CD4-positive, alpha-beta T cell (primary cell): ENCODE measurements around the gene PKDCC. TPM values are rescaled to one million over a fixed set of nuclear protein-coding genes. Genes with fewer than 3 reads are reported as not detected.
A peak's percentile ranks its signal among the peaks of the same experiment; 100 is the strongest.

Experiments
- ATAC-seq: fragments of 200-7000 bp; cut with Tn5 transposase; one replicate; pipeline ENCODE4 v1.10.0; 2022; ENCODE audit warnings: mild to moderate bottlenecking; ENCODE audit not compliant: poor library complexity
- CTCF ChIA-PET: fragments of 350-600 bp; sonication (Branson Sonifier 250); formaldehyde crosslinking; loops from one replicate; lab custom pipeline; 2021; ENCODE audit warnings: antibody characterized with exemption, inconsistent platforms; lab: Charles Lee
- POLR2A ChIA-PET: fragments of 350-600 bp; sonication (Branson Sonifier 250); formaldehyde crosslinking; loops from one replicate; lab custom pipeline; 2021; ENCODE audit warnings: antibody characterized with exemption, inconsistent platforms; lab: Charles Lee
- DNase-seq, 14 experiments: peaks; one replicate each; pipeline ENCODE4 v3.0.0-alpha.2; 2013 to 2020; ENCODE audit warnings: mixed read lengths in 2 of 14
- H3K27ac ChIP-seq, 2 donors: one replicate each; pipeline versions ENCODE4 v1.5.1 to v1.7.0; 2013; ENCODE audit warnings: low read length in 2 of 2, low read depth in 1 of 2, mild to moderate bottlenecking in 1 of 2
- H3K27me3 ChIP-seq, 2 experiments: 1 replicate in 1 of 2; 2 replicates in 1 of 2; pipeline versions ENCODE4 v1.6.1 to v1.7.0; 2013; ENCODE audit warnings: low read length in 2 of 2, control low read depth in 1 of 2, mild to moderate bottlenecking in 1 of 2, moderate library complexity in 1 of 2; ENCODE audit not compliant: insufficient read depth in 2 of 2, control insufficient read depth in 1 of 2
- H3K36me3 ChIP-seq: one replicate; pipeline ENCODE4 v1.6.1; 2013; ENCODE audit warnings: low read length, control low read depth; ENCODE audit not compliant: insufficient read depth
- H3K4me1 ChIP-seq: one replicate; pipeline ENCODE4 v1.6.1; 2013; ENCODE audit warnings: low read length, control low read depth; ENCODE audit not compliant: insufficient read depth
- H3K4me3 ChIP-seq: one replicate; pipeline ENCODE4 v1.5.1; 2013; ENCODE audit warnings: mild to moderate bottlenecking, low read length, moderate library complexity
- H3K9me3 ChIP-seq, 2 experiments: 1 replicate in 1 of 2; 2 replicates in 1 of 2; pipeline versions ENCODE4 v1.6.1 to v1.7.0; 2013; ENCODE audit warnings: low read length in 2 of 2, mild to moderate bottlenecking in 2 of 2, control low read depth in 1 of 2, moderate library complexity in 1 of 2; ENCODE audit not compliant: control insufficient read depth in 1 of 2, insufficient read depth in 1 of 2
- H3K27ac Mint-ChIP-seq: one replicate; pipeline ENCODE4 v1.8.0; 2020; ENCODE audit warnings: mixed read lengths
- H3K27me3 Mint-ChIP-seq: one replicate; pipeline ENCODE4 v1.8.0; 2021; ENCODE audit warnings: mixed read lengths
- H3K36me3 Mint-ChIP-seq: one replicate; pipeline ENCODE4 v1.8.0; 2021; ENCODE audit warnings: low read depth, mixed read lengths
- H3K4me1 Mint-ChIP-seq: one replicate; pipeline ENCODE4 v1.8.0; 2021; ENCODE audit warnings: low read depth, mixed read lengths
- H3K4me3 Mint-ChIP-seq: one replicate; pipeline ENCODE4 v1.8.0; 2020; ENCODE audit warnings: mild to moderate bottlenecking, mixed read lengths
- H3K9me3 Mint-ChIP-seq: one replicate; pipeline ENCODE4 v1.8.0; 2020; ENCODE audit warnings: mixed read lengths
- CTCF ChIP-seq: fragments of 200-600 bp; IDR thresholded peaks from one replicate; pipeline ENCODE4 v1.8.0; 2022; ENCODE audit warnings: antibody characterized with exemption, mild to moderate bottlenecking
- intact Hi-C, 2 experiments: fragments of 100-400 bp; cut with DNase I in 1 of 2; cut with micrococcal nuclease in 1 of 2; formaldehyde crosslinking; loops; one replicate each; pipeline versions ENCODE4 v1.15.1 to v1.9.0; 2023 to 2025; cut with DNase I, micrococcal nuclease
- total RNA-seq, 174 experiments: library from RNA in 2 of 174; stranded (reverse) in 2 of 174; gene quantifications; one replicate each; pipeline ENCODE4 v1.2.3 and lab custom pipeline; 2021 to 2026

PKDCC gene
- total RNA-seq, 2 experiments from 2014 or later = not detected

DNA sequence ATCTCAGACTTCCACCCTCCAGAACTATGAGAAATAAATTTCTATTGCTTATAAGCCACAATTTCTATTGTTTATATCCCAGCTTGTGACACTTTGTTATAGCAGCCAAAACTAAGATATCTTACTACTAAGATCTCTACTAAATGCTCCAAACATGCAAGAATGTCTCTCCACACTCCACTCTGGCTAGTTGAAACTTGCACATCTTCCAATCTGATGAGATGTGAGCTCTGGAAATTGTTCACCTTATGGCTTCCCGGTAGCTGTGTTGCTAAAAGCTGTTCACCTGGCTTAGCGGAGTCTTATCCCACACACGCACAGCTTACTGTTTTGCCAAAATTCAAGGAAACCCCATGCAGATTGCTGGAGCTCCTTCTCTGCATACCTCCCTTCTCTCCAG is 43.9 kb downstream of the PKDCC start:
- no peaks in the 10 kb centered on the region for H3K36me3 ChIP-seq
- intact Hi-C loops = no loop called here
- H3K4me1 ChIP-seq = peaks cover 9% of the 10 kb centered on the region
- ATAC-seq = no peak
- no peak for DNase-seq
- no peak overlapping the region for H3K27ac ChIP-seq
- H3K9me3 ChIP-seq = no peaks in the 10 kb centered on the region
- Mint-ChIP-seq H3K27ac (no peak overlapping the region), H3K9me3 (no peaks in the 10 kb centered on the region), H3K27me3 (no peaks in the 10 kb centered on the region), H3K4me1 (peaks cover 8% of the 10 kb centered on the region), H3K4me3 (no peak overlapping the region), H3K36me3 (no peaks in the 10 kb centered on the region)
- H3K27me3 ChIP-seq = no peaks in the 10 kb centered on the region
- H3K4me3 ChIP-seq = no peak overlapping the region
- no peak for TF ChIP-seq CTCF
- POLR2A ChIA-PET = no interaction called here
- CTCF ChIA-PET = interaction anchor here (1.1 kb wide), 1 partner anchor 148 kb away, joined by 3 read pairs; no protein-coding TSS in a partner anchor

DNA sequence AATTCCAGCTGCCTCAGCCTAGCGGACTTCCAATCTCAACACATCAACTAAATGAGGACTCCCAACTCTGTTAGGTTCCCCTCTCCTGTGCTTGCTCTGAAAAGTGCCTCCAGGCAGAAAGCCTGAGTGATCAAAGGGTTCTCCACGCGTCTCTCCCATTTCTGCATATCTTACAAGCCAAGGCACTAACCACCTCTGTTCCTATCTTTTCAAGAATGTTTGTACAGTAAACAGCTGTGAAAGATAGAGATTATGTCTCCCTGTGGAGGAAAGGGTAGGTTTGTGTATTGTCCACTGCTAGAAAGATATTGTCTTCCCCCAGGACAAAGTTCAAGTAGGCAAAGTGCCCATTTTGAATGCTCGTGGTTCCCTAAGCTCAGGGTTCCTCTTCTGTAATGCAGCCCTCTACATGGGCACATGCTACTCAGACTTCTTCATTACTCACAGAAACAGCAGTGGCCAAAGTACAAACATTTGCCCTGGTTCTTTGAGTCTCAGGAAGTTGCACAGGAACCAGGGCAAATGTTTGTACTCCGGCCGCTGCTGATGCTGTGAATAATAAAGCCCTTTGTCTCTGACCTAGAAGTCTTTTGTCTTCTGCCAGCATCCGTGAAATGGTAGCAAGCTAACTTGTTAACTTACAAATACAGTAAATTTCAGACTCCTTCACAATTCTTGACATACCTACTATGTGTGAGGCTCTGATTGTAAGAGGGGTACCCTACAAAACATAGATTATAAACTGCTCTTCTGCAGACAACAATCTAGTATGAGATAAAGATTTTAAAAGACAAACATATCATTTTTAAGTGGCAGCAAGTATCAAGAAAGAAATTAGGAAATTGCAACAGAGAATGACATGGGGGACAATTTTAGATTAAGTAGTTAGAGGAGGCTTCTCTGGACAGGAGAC is 44.5 kb downstream of the PKDCC start:
- Histone ChIP-seq H3K27ac (no peak overlapping the region), H3K9me3 (no peaks in the 10 kb centered on the region), H3K27me3 (no peaks in the 10 kb centered on the region), H3K4me1 (peaks cover 14% of the 10 kb centered on the region), H3K4me3 (no peak overlapping the region), H3K36me3 (no peaks in the 10 kb centered on the region)
- no peak for TF ChIP-seq CTCF
- no peaks in the 10 kb centered on the region for H3K27me3 Mint-ChIP-seq
- no peaks in the 10 kb centered on the region for H3K9me3 Mint-ChIP-seq
- intact Hi-C loops = no loop called here
- ATAC-seq (no peak), DNase-seq (peak in 1 of 14 experiments; percentile 28)
- ChIA-PET CTCF (interaction anchor here (1.1 kb wide), 1 partner anchor 147 kb away, joined by 3 read pairs; no protein-coding TSS in a partner anchor), POLR2A (no interaction called here)
- peaks cover 15% of the 10 kb centered on the region for H3K4me1 Mint-ChIP-seq
- no peak overlapping the region for H3K4me3 Mint-ChIP-seq
- H3K36me3 Mint-ChIP-seq = no peaks in the 10 kb centered on the region
- H3K27ac Mint-ChIP-seq = no peak overlapping the region

DNA sequence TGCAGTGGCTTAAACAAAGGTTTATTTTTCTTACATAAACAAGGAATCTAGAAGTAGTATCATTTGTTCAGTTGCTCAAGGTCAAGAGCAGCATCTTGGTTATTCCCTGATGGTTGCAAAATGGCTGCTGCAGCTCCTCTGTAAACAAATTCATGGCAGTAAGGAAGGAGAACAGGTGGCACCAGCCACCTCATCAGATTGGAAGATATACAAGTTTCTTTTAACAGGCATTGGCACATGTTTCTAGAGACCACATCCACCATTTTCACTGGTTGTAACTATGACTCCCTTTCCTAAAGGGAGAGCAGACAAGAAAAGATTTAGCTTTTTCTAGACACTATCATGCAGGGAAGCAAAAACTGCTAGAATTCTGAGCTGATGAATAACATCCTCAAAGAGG is 46.3 kb downstream of the PKDCC start:
- Histone ChIP-seq H3K4me3 (no peak overlapping the region), H3K36me3 (no peaks in the 10 kb centered on the region), H3K9me3 (no peaks in the 10 kb centered on the region), H3K27me3 (no peaks in the 10 kb centered on the region), H3K27ac (no peak overlapping the region), H3K4me1 (peaks cover 32% of the 10 kb centered on the region)
- Mint-ChIP-seq H3K9me3 (no peaks in the 10 kb centered on the region), H3K27me3 (no peaks in the 10 kb centered on the region), H3K4me1 (peaks cover 33% of the 10 kb centered on the region), H3K4me3 (no peak overlapping the region), H3K27ac (no peak overlapping the region), H3K36me3 (no peaks in the 10 kb centered on the region)
- intact Hi-C loops = no loop called here
- ChIA-PET CTCF (interaction anchor here (0.5 to 1.5 kb wide), 4 partner anchors 73 to 531 kb away, joined by 3 to 7 read pairs (median 4); no protein-coding TSS in a partner anchor), POLR2A (interaction anchor here (1.2 to 14.3 kb wide), 4 partner anchors 12 to 76 kb away, joined by 4 to 230 read pairs (median 16); partner anchors contain the start of gene EML4)
- no peak for TF ChIP-seq CTCF
- DNase-seq (no peak), ATAC-seq (no peak)
